Measurements from ENCODE around the gene EIF3K. TPM values are rescaled to one million over a fixed set of nuclear protein-coding genes. Genes with fewer than 3 reads are reported as not detected.

Gene EIF3K
- total and polyA plus RNA-seq, 10 of the 15 experiments (the other 5 are each of a cell fraction or from before 2014, with no cell fraction given) = 330 to 927 (median 436) TPM

DNA sequence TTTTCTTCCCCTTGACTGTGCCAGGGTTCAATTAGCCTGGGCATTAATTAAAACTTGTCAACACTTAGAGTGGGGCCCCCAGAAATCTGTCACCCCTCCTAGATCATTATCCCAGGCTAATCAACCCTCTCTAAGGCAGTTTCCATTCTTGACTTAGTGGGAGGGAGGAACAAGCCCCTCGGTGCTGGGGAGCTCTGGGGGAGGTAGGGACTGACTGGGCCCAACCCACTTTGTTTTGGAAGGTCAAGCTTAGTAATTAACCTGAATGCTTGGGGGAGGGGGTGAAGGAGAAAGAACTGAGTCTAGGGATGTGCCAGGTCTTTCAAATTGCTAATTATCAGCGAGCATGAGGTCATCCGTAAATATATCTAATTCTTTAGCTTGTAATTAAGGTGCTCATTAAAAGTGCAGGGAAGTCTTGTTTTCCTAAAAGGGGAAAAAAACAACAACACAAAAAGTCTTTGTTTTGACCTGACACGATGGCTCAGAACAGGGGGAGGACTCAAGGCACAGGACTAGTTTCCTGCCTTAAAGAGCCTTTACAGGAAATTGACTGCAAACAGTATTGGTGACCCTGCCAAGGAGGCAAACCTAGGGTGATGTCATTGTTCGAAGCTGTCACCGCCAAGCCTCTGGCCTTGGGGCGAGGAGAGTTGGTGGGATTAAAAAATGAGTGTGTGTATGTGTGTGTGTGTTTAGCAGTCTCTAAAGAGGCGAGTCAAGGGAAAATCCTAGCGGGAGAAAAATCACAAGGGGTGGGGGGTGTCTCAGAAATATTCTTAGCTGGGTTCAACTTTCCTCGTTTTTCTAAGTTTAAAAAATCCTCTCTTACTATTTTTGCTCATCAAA lies 47.9 kb downstream of the EIF3K start (continued):
- TF ChIP-seq ATF7 (IDR thresholded peaks at IDR 0.05; ENCODE audit: low read depth) (peak; percentile 91), CREB1 (IDR thresholded peaks at IDR 0.05; ENCODE audit: low read depth) (0 out of 2 replicates have a peak, but pooled peaks have one; percentile 32)
- TF ChIP-seq, protein P1, sequence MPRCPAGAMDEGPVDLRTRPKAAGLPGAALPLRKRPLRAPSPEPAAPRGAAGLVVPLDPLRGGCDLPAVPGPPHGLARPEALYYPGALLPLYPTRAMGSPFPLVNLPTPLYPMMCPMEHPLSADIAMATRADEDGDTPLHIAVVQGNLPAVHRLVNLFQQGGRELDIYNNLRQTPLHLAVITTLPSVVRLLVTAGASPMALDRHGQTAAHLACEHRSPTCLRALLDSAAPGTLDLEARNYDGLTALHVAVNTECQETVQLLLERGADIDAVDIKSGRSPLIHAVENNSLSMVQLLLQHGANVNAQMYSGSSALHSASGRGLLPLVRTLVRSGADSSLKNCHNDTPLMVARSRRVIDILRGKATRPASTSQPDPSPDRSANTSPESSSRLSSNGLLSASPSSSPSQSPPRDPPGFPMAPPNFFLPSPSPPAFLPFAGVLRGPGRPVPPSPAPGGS (IDR thresholded peaks at IDR 0.05; ENCODE audit: borderline replicate concordance, insufficient read depth, low read depth, low read length, poor library complexity, severe bottlenecking) = peak; percentile 21

DNA sequence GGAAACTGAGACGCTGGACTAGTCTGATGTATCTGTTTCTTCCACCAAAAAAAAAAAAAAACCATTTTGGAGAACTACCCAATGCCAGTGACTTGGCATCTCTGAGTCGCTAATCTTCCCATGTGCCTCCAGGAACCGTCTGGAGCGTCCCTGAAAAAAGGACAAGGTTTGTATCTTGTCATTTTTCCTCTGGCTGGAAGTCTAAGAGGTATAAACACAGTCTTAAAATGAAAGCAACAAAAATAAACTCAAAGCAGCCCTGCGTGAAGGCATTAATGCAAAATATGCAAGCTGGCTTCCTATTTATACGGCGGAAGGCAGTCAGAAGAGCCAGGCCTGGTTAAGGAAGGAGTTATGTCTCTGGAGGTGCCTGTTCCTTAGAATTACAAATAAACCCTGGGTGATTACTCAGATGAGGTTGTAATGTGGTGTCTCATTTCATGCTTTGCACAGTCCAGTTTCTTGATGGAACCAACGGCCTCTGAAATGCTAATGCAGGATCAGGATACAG lies 48.7 kb downstream of the EIF3K start:
- no peak overlapping the region for H2AFZ ChIP-seq (ENCODE audit: control insufficient read depth, low read depth, low read length)

More for the DNA sequence above, 48.7 kb downstream of the EIF3K start:
- ChIA-PET POLR2A (interaction anchor here (0.6 kb wide), 2 partner anchors 14 to 196 kb away, joined by 4 to 6 read pairs; no protein-coding TSS in a partner anchor), SMC1A (ENCODE audit: uncharacterized antibody, unreplicated experiment) (interaction anchor here (0.6 to 1.1 kb wide), 2 partner anchors 10 to 370 kb away, joined by 3 to 7 read pairs; no protein-coding TSS in a partner anchor), CTCF (interaction anchor here (0.6 to 1.4 kb wide), 4 partner anchors 11 to 220 kb away, joined by 3 to 6 read pairs (median 4); no protein-coding TSS in a partner anchor), RAD21 (ENCODE audit: unreplicated experiment) (interaction anchor here (0.5 kb wide), 1 partner anchor 9 kb away, joined by 4 read pairs; no protein-coding TSS in a partner anchor)
- Histone ChIP-seq H3K4me1 (ENCODE audit: control insufficient read depth, insufficient read depth, low read length) (peaks cover 52% of the 10 kb centered on the region), H3K27me3 (replicated peaks in 1 of 2; ENCODE audit: control insufficient read depth in 2 of 2, insufficient read depth in 2 of 2, low read length in 1 of 2) (no peaks in the 10 kb centered on the region), H3K4me3 (peak overlapping the region; percentile 37; the same call in 1 of the 2 replicates), H3K9me3 (replicated peaks; ENCODE audit: control insufficient read depth, insufficient read depth, low read length) (no peaks in the 10 kb centered on the region), H3K36me3 (ENCODE audit: control insufficient read depth in 2 of 2, insufficient read depth in 2 of 2, low read length in 1 of 2) (peaks cover 3 to 9% of the 10 kb centered on the region in 2 experiments), H3K4me2 (ENCODE audit: control insufficient read depth, insufficient read depth) (peak overlapping the region; percentile 49), H3K27ac (ENCODE audit: control insufficient read depth, insufficient read depth) (peak overlapping the region; percentile 55), H4K20me1 (ENCODE audit: control insufficient read depth, insufficient read depth) (no peaks in the 10 kb centered on the region; the same call in 1 of the 2 replicates), H3K79me2 (ENCODE audit: control insufficient read depth, insufficient read depth, low read length) (peaks cover 77% of the 10 kb centered on the region), H3K9ac (ENCODE audit: control insufficient read depth, insufficient read depth, low read length) (peak overlapping the region; percentile 41)
- WGBS (ENCODE audit: insufficient coverage, insufficient replicate concordance, low lambda C conversion rate, missing lambda C conversion rate) = 3% methylated on average over 8 of the region's 8 CpGs
- no peak for FAIRE-seq
- intact Hi-C loops (cut with micrococcal nuclease; ENCODE audit: unreplicated experiment) (no loop called here), in situ Hi-C loops (cut with MboI) (no loop called here)
- DNase-seq (ENCODE audit: low read depth, low spot score) = no peak
- ATAC-seq = no peak
- BruUV-seq (replicated peaks) = no TSS peak
- 0 out of 3 replicates have a peak, but pooled peaks have one; percentile 13 for TF ChIP-seq POU2F2 (IDR thresholded peaks at IDR 0.05; ENCODE audit: borderline replicate concordance, low read depth, low read length)
- no peak for TF ChIP-seq EED (IDR thresholded peaks at IDR 0.05; ENCODE audit: low read depth)

Data from GM12878 (cell line).